ENCODE results near the gene HYAL3. TPM values are rescaled to one million over a fixed set of nuclear protein-coding genes. Genes with fewer than 3 reads are reported as not detected.

HYAL3 gene
- total RNA-seq, 2 experiments from 2014 or later: 3.3 to 4.1 TPM

- ChIA-PET POLR2A (interaction anchor here (1.1 to 13.4 kb wide), 6 partner anchors 15 to 74 kb away, joined by 3 to 126 read pairs (median 4); partner anchors contain the start of genes RASSF1 and ZMYND10), CTCF (interaction anchor here (0.7 to 3.4 kb wide), 8 partner anchors 15 to 74 kb away, joined by 3 to 10 read pairs (median 4); partner anchors contain the start of genes CYB561D2 and NPRL2)
- DNase-seq (peak; percentile 61), ATAC-seq (peak; percentile 46)
- no peaks in the 10 kb centered on the region for H3K9me3 Mint-ChIP-seq
- peak overlapping the region; percentile 88 for H3K4me3 Mint-ChIP-seq
- intact Hi-C loops (cut with micrococcal nuclease): no loop called here
- H3K36me3 Mint-ChIP-seq (ENCODE audit: low read depth): peaks cover 1% of the 10 kb centered on the region
- no peaks in the 10 kb centered on the region for H3K27me3 Mint-ChIP-seq
- H3K4me1 Mint-ChIP-seq (ENCODE audit: low read depth): peaks cover 39% of the 10 kb centered on the region
- no peak for TF ChIP-seq CTCF (IDR thresholded peaks at IDR 0.05)
- peak overlapping the region; percentile 80 for H3K27ac Mint-ChIP-seq
Measured at GRCh38 chr3:50320853-50321335, 21.7 kb upstream of the HYAL3 start.

GRCh38 chr3:50319894-50320625 lies 20.9 kb upstream of the HYAL3 start:
- no peak for DNase-seq
- H3K4me1 Mint-ChIP-seq (ENCODE audit: low read depth): peaks cover 42% of the 10 kb centered on the region
- H3K4me3 Mint-ChIP-seq: peak overlapping the region; percentile 88
- H3K9me3 Mint-ChIP-seq: no peaks in the 10 kb centered on the region
- no peak overlapping the region for H3K27ac Mint-ChIP-seq
- CTCF ChIA-PET: interaction anchor here (0.8 to 3.4 kb wide), 7 partner anchors 8 to 74 kb away, joined by 3 to 10 read pairs (median 6); partner anchors contain the start of genes CYB561D2, HYAL3, NAA80 and NPRL2
- intact Hi-C loops (cut with micrococcal nuclease): no loop called here
- H3K36me3 Mint-ChIP-seq (ENCODE audit: low read depth): peaks cover 1% of the 10 kb centered on the region
- POLR2A ChIA-PET: interaction anchor here (1.0 to 13.4 kb wide), 8 partner anchors 9 to 286 kb away, joined by 3 to 126 read pairs (median 4); partner anchors contain the start of genes RASSF1 and ZMYND10
- no peak for ATAC-seq
- no peak for TF ChIP-seq CTCF (IDR thresholded peaks at IDR 0.05)
- no peaks in the 10 kb centered on the region for H3K27me3 Mint-ChIP-seq

GRCh38 chr3:50319181-50319893 lies 20.1 kb upstream of the HYAL3 start:
- ChIA-PET POLR2A (interaction anchor here (0.6 to 13.4 kb wide), 11 partner anchors 8 to 454 kb away, joined by 3 to 126 read pairs (median 3); partner anchors contain the start of genes IFRD2, RASSF1, TUSC2 and ZMYND10), CTCF (interaction anchor here (1.2 to 3.4 kb wide), 5 partner anchors 9 to 125 kb away, joined by 5 to 10 read pairs (median 8); partner anchors contain the start of genes HYAL3, NAA80 and TUSC2)
- TF ChIP-seq CTCF (IDR thresholded peaks at IDR 0.05): no peak
- Mint-ChIP-seq H3K36me3 (ENCODE audit: low read depth) (peaks cover 1% of the 10 kb centered on the region), H3K4me3 (peak overlapping the region; percentile 26), H3K4me1 (ENCODE audit: low read depth) (peaks cover 37% of the 10 kb centered on the region), H3K27ac (no peak overlapping the region), H3K9me3 (no peaks in the 10 kb centered on the region), H3K27me3 (no peaks in the 10 kb centered on the region)
- intact Hi-C loops (cut with micrococcal nuclease): no loop called here
- ATAC-seq (no peak), DNase-seq (no peak)

- ChIA-PET POLR2A (interaction anchor here (0.6 to 13.4 kb wide), 7 partner anchors 9 to 453 kb away, joined by 3 to 126 read pairs (median 3); partner anchors contain the start of genes IFRD2, RASSF1 and TUSC2), CTCF (interaction anchor here (1.7 to 3.4 kb wide), 4 partner anchors 9 to 124 kb away, joined by 5 to 10 read pairs (median 8); partner anchors contain the start of genes HYAL3, NAA80 and TUSC2)
- no peak for ATAC-seq
- H3K4me3 Mint-ChIP-seq: no peak overlapping the region
- H3K27ac Mint-ChIP-seq: no peak overlapping the region
- peaks cover 37% of the 10 kb centered on the region for H3K4me1 Mint-ChIP-seq (ENCODE audit: low read depth)
- peaks cover 1% of the 10 kb centered on the region for H3K36me3 Mint-ChIP-seq (ENCODE audit: low read depth)
- TF ChIP-seq CTCF (IDR thresholded peaks at IDR 0.05): no peak
- intact Hi-C loops (cut with micrococcal nuclease): no loop called here
- no peaks in the 10 kb centered on the region for H3K27me3 Mint-ChIP-seq
- no peak for DNase-seq
- no peaks in the 10 kb centered on the region for H3K9me3 Mint-ChIP-seq
Measured at GRCh38 chr3:50318615-50319014, 19.4 kb upstream of the HYAL3 start.

All from activated CD8-positive, alpha-beta T cell treated with anti-CD3 and anti-CD28 coated beads for 36 hours (primary cell).